A673 (cell line): ENCODE results near the gene OR10R2. TPM values are rescaled to one million over a fixed set of nuclear protein-coding genes. Genes with fewer than 3 reads are reported as not detected.
A peak's percentile ranks its signal among the peaks of the same experiment; 100 is the strongest.

Experiments used
- BruUV-seq: library from RNA; stranded (reverse); fragments of 400-500 nt; replicated peaks from 2 replicates; lab custom pipeline; 2021; lab: Mats Ljungman, UMichigan
- CTCF ChIA-PET: fragments of 300-600 bp; sonication (Branson Sonifier 250); formaldehyde crosslinking; loops from one replicate; lab custom pipeline; 2022; ENCODE audit warnings: antibody characterized with exemption; lab: Charles Lee
- POLR2A ChIA-PET: fragments of 300-600 bp; sonication (Branson Sonifier 250); formaldehyde crosslinking; loops from one replicate; lab custom pipeline; 2022; ENCODE audit warnings: antibody characterized with exemption; ENCODE audit not compliant: low non-redundant PET; lab: Charles Lee
- DNase-seq: peaks from one replicate; pipeline ENCODE4 v3.0.0-alpha.2; 2015; ENCODE audit warnings: low spot score
- H3K27ac ChIP-seq: fragments of 200-600 bp; sonication (generic); 2 replicates; pipeline ENCODE4 v1.5.1; 2016; ENCODE audit warnings: mixed run types, low read depth, mild to moderate bottlenecking, mixed read lengths, antibody characterized with exemption, low read length; ENCODE audit not compliant: poor library complexity, severe bottlenecking
- H3K27me3 ChIP-seq: fragments of 200-600 bp; sonication (generic); replicated peaks from 2 replicates; pipeline ENCODE4 v1.6.1; 2017; ENCODE audit warnings: mixed run types, low read depth, mild to moderate bottlenecking, mixed read lengths, antibody characterized with exemption, low read length; ENCODE audit not compliant: insufficient read depth, poor library complexity
- H3K36me3 ChIP-seq: fragments of 200-600 bp; sonication (generic); 2 replicates; pipeline ENCODE4 v1.6.1; 2016; ENCODE audit warnings: mixed run types, mild to moderate bottlenecking, mixed read lengths, antibody characterized with exemption, low read length; ENCODE audit not compliant: insufficient read depth, poor library complexity, severe bottlenecking
- H3K4me1 ChIP-seq: fragments of 200-600 bp; sonication (generic); 2 replicates; pipeline ENCODE4 v1.6.1; 2017; ENCODE audit warnings: mixed run types, mild to moderate bottlenecking, mixed read lengths, antibody characterized with exemption, low read length; ENCODE audit not compliant: insufficient read depth, poor library complexity, severe bottlenecking
- H3K4me3 ChIP-seq: fragments of 200-600 bp; sonication (generic); 2 replicates; pipeline ENCODE4 v1.5.1; 2016; ENCODE audit warnings: low read depth, mixed run types, mild to moderate bottlenecking, mixed read lengths, low read length; ENCODE audit not compliant: poor library complexity, severe bottlenecking
- H3K9me3 ChIP-seq: fragments of 200-600 bp; sonication (generic); 2 replicates; pipeline ENCODE4 v1.6.1; 2016; ENCODE audit warnings: mixed run types, low read depth, mild to moderate bottlenecking, mixed read lengths, antibody characterized with exemption, low read length; ENCODE audit not compliant: poor library complexity, severe bottlenecking
- CTCF ChIP-seq: fragments of 300-800, 200-600 bp; sonication (generic); conservative IDR thresholded peaks from 2 replicates; pipeline ENCODE4 v1.5.1; 2017; ENCODE audit warnings: low read depth, mild to moderate bottlenecking, antibody characterized with exemption, low read length, moderate library complexity, mixed read lengths
- EZH2 ChIP-seq: fragments of 200-600 bp; sonication (generic); IDR thresholded peaks from 2 replicates; pipeline ENCODE4 v1.6.1; 2017; ENCODE audit warnings: borderline replicate concordance, low read depth, mild to moderate bottlenecking, mixed read lengths, antibody characterized with exemption, low read length; ENCODE audit not compliant: poor library complexity, severe bottlenecking
- intact Hi-C: fragments of 100-400 bp; cut with micrococcal nuclease; formaldehyde crosslinking; loops from one replicate; pipeline ENCODE4 v1.10.0; 2022; ENCODE audit not compliant: unreplicated experiment
- total RNA-seq: library from RNA; stranded (reverse); gene quantifications from 2 replicates; pipeline ENCODE4 v1.2.3, GENCODE V29; 2021

Gene OR10R2
- total RNA-seq, 1 experiment from 2014 or later, result not detected

- CTCF ChIA-PET, result no interaction called here
Measured at GRCh38 chr1:158485455-158485854, 13.4 kb downstream of the OR10R2 start.

GRCh38 chr1:158491316-158491715, 19.3 kb downstream of the OR10R2 start:
- H3K27me3 ChIP-seq, result peaks cover 38% of the 10 kb centered on the region
- TF ChIP-seq CTCF (no peak), EZH2 (no peak)
- H3K27ac ChIP-seq, result no peak overlapping the region
- no peaks in the 10 kb centered on the region for H3K36me3 ChIP-seq
- intact Hi-C loops, result loop anchor here (10.0 kb wide), 1 partner anchor 527 kb away; no protein-coding TSS in a partner anchor
- no peak overlapping the region for H3K4me3 ChIP-seq
- BruUV-seq, result no TSS peak
- ChIA-PET POLR2A (no interaction called here), CTCF (no interaction called here)
- no peak for DNase-seq
- no peaks in the 10 kb centered on the region for H3K4me1 ChIP-seq
- H3K9me3 ChIP-seq, result no peaks in the 10 kb centered on the region

More at GRCh38 chr1:158485455-158485854, 13.4 kb downstream of the OR10R2 start:
- Histone ChIP-seq H3K4me1 (no peaks in the 10 kb centered on the region), H3K9me3 (no peaks in the 10 kb centered on the region), H3K27me3 (peaks cover 27% of the 10 kb centered on the region), H3K27ac (no peak overlapping the region), H3K4me3 (no peak overlapping the region), H3K36me3 (no peaks in the 10 kb centered on the region)
- POLR2A ChIA-PET, result no interaction called here
- peak; percentile 2 for DNase-seq
- intact Hi-C loops, result no loop called here
- TF ChIP-seq CTCF (no peak), EZH2 (no peak)
- no TSS peak for BruUV-seq

- no peak for DNase-seq
- intact Hi-C loops, result loop anchor here (10.0 kb wide), 1 partner anchor 528 kb away; no protein-coding TSS in a partner anchor
- no peaks in the 10 kb centered on the region for H3K36me3 ChIP-seq
- no peak overlapping the region for H3K27ac ChIP-seq
- no peaks in the 10 kb centered on the region for H3K9me3 ChIP-seq
- no peak for TF ChIP-seq EZH2
- TF ChIP-seq CTCF, result no peak
- ChIA-PET POLR2A (no interaction called here), CTCF (no interaction called here)
- no peak overlapping the region for H3K4me3 ChIP-seq
- no TSS peak for BruUV-seq
- H3K4me1 ChIP-seq, result no peaks in the 10 kb centered on the region
- peaks cover 47% of the 10 kb centered on the region for H3K27me3 ChIP-seq
Measured at GRCh38 chr1:158493054-158493453, 21.0 kb downstream of the OR10R2 start.
